Vagina (tissue), 2 donors: ENCODE data around the gene AIG1. TPM values are rescaled to one million over a fixed set of nuclear protein-coding genes. Genes with fewer than 3 reads are reported as not detected.

Source experiments
- DNase-seq, 2 donors: peaks; one replicate each; pipeline ENCODE4 v3.0.0-alpha.2; 2017; ENCODE audit errors: extremely low spot score in 2 of 2
- H3K27ac ChIP-seq: fragments of 200-600 bp; sonication (generic); one replicate; pipeline ENCODE4 v1.5.1; 2019
- H3K27me3 ChIP-seq: fragments of 200-600 bp; sonication (generic); one replicate; pipeline ENCODE4 v1.5.1; 2019
- H3K36me3 ChIP-seq, 2 donors: fragments of 200-600 bp; sonication (generic); one replicate each; pipeline ENCODE4 v1.5.1; 2017 to 2019
- H3K4me1 ChIP-seq: fragments of 200-600 bp; sonication (generic); one replicate; pipeline ENCODE4 v1.5.1; 2019
- H3K4me3 ChIP-seq, 2 donors: fragments of 200-600 bp; sonication (generic); 1 replicate in 1 of 2; 2 replicates in 1 of 2; pipeline ENCODE4 v1.5.1; 2016 to 2019
- H3K9me3 ChIP-seq: fragments of 200-600 bp; sonication (generic); one replicate; pipeline ENCODE4 v1.5.1; 2019
- POLR2A ChIP-seq, 2 donors: fragments of 450-650 bp; IDR thresholded peaks; one replicate each; pipeline ENCODE4 v1.6.1; 2017; ENCODE audit warnings: antibody characterized with exemption in 2 of 2, mild to moderate bottlenecking in 2 of 2, moderate library complexity in 2 of 2
- POLR2AphosphoS5 ChIP-seq, 2 donors: sonication (generic); formaldehyde crosslinking; IDR thresholded peaks; one replicate each; pipeline ENCODE4 v1.9.0; 2017; ENCODE audit warnings: antibody characterized with exemption in 2 of 2, mild to moderate bottlenecking in 2 of 2, low read depth in 1 of 2; ENCODE audit not compliant: insufficient read depth in 1 of 2
- intact Hi-C: fragments of 100-400 bp; cut with DNase I; formaldehyde crosslinking; loops from one replicate; pipeline ENCODE4 v1.15.1; 2023
- total RNA-seq: library from RNA; depleted of rRNA; stranded (reverse); fragments of >200 nt; gene quantifications from one replicate; pipeline ENCODE4 v1.2.3, GENCODE V29; 2016
- TF ChIP-seq, protein P1 (sequence below), 3 experiments: fragments of 450-650 bp in 2 of 3; fragments of 200-600 bp in 1 of 3; sonication (generic) in 1 of 3; IDR thresholded peaks; one replicate each; pipeline ENCODE4 v1.5.1; 2017 to 2019; ENCODE audit warnings: antibody characterized with exemption in 3 of 3, mild to moderate bottlenecking in 2 of 3, moderate library complexity in 2 of 3

AIG1 gene
- total RNA-seq, 1 donor from 2014 or later, result 22.3 TPM

GRCh38 chr6:143199291-143199690 lies 138.6 kb downstream of the AIG1 start:
- Histone ChIP-seq H3K27ac (no peak overlapping the region), H3K36me3 (peaks cover 0 to 3% of the 10 kb centered on the region in 2 donors), H3K27me3 (no peaks in the 10 kb centered on the region), H3K9me3 (no peaks in the 10 kb centered on the region), H3K4me3 (no peak overlapping the region), H3K4me1 (no peaks in the 10 kb centered on the region)
- intact Hi-C loops, result no loop called here
- no peak for DNase-seq
- TF ChIP-seq, protein P1, sequence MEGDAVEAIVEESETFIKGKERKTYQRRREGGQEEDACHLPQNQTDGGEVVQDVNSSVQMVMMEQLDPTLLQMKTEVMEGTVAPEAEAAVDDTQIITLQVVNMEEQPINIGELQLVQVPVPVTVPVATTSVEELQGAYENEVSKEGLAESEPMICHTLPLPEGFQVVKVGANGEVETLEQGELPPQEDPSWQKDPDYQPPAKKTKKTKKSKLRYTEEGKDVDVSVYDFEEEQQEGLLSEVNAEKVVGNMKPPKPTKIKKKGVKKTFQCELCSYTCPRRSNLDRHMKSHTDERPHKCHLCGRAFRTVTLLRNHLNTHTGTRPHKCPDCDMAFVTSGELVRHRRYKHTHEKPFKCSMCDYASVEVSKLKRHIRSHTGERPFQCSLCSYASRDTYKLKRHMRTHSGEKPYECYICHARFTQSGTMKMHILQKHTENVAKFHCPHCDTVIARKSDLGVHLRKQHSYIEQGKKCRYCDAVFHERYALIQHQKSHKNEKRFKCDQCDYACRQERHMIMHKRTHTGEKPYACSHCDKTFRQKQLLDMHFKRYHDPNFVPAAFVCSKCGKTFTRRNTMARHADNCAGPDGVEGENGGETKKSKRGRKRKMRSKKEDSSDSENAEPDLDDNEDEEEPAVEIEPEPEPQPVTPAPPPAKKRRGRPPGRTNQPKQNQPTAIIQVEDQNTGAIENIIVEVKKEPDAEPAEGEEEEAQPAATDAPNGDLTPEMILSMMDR (IDR thresholded peaks at IDR 0.05), result no peak
- TF ChIP-seq POLR2AphosphoS5 (IDR thresholded peaks at IDR 0.05; ENCODE audit: insufficient read depth in 1 of 2, low read depth in 1 of 2), result no peak
- TF ChIP-seq POLR2A (IDR thresholded peaks at IDR 0.05), result no peak

DNA sequence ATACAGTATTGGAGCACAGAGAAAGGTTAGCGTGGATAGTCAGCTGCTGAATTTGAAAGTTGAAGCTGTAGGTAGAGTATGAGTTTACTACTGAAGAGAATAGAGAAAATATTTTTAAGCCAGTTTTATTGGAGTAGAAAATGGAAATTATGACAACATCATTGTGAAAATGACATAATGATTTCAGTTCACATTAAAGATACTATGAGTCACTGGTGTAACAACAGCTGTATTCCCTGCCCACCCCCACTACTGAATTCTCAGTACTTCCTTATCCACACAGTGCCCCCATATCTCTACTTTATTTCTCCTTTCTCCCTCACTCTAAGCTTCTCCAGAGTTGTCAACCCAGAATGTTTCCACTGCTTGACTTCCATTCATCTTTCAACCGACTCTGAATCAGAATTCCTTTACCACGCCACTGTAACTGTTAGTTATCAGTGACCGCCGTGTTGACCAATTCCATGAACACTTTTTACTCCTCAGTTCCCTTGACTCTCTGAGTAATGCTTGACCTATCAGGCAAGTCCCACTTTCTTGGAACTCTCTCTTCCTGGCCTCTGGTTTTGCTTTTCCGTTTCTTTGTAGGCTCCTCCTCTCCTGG lies 139.6 kb downstream of the AIG1 start:
- DNase-seq, result no peak
- intact Hi-C loops, result no loop called here
- H3K4me3 ChIP-seq, result no peak overlapping the region
- H3K27me3 ChIP-seq, result no peaks in the 10 kb centered on the region
- no peaks in the 10 kb centered on the region for H3K9me3 ChIP-seq
- H3K4me1 ChIP-seq, result no peaks in the 10 kb centered on the region
- H3K36me3 ChIP-seq, result peaks cover 0 to 3% of the 10 kb centered on the region in 2 donors
- TF ChIP-seq POLR2A (IDR thresholded peaks at IDR 0.05), result no peak
- TF ChIP-seq, protein P1 (IDR thresholded peaks at IDR 0.05), result no peak
- no peak for TF ChIP-seq POLR2AphosphoS5 (IDR thresholded peaks at IDR 0.05; ENCODE audit: insufficient read depth in 1 of 2, low read depth in 1 of 2)
- no peak overlapping the region for H3K27ac ChIP-seq

GRCh38 chr6:143204045-143204444 lies 143.4 kb downstream of the AIG1 start:
- H3K27me3 ChIP-seq, result no peaks in the 10 kb centered on the region
- TF ChIP-seq POLR2AphosphoS5 (IDR thresholded peaks at IDR 0.05; ENCODE audit: insufficient read depth in 1 of 2, low read depth in 1 of 2) (no peak), POLR2A (IDR thresholded peaks at IDR 0.05) (no peak)
- TF ChIP-seq, protein P1 (IDR thresholded peaks at IDR 0.05), result no peak
- no peak overlapping the region for H3K27ac ChIP-seq
- intact Hi-C loops, result no loop called here
- no peak for DNase-seq
- H3K9me3 ChIP-seq, result no peaks in the 10 kb centered on the region
- no peak overlapping the region for H3K4me3 ChIP-seq
- H3K4me1 ChIP-seq, result no peaks in the 10 kb centered on the region
- peaks cover 0 to 3% of the 10 kb centered on the region in 2 donors for H3K36me3 ChIP-seq

- peaks cover 0 to 3% of the 10 kb centered on the region in 2 donors for H3K36me3 ChIP-seq
- DNase-seq, result no peak
- TF ChIP-seq POLR2A (IDR thresholded peaks at IDR 0.05), result no peak
- no peak for TF ChIP-seq POLR2AphosphoS5 (IDR thresholded peaks at IDR 0.05; ENCODE audit: insufficient read depth in 1 of 2, low read depth in 1 of 2)
- TF ChIP-seq, protein P1 (IDR thresholded peaks at IDR 0.05), result no peak
- intact Hi-C loops, result no loop called here
- no peaks in the 10 kb centered on the region for H3K9me3 ChIP-seq
- no peak overlapping the region for H3K27ac ChIP-seq
- no peaks in the 10 kb centered on the region for H3K27me3 ChIP-seq
- H3K4me1 ChIP-seq, result no peaks in the 10 kb centered on the region
- no peak overlapping the region for H3K4me3 ChIP-seq
Observed at GRCh38 chr6:143205131-143205535, 144.4 kb downstream of the AIG1 start.

DNA sequence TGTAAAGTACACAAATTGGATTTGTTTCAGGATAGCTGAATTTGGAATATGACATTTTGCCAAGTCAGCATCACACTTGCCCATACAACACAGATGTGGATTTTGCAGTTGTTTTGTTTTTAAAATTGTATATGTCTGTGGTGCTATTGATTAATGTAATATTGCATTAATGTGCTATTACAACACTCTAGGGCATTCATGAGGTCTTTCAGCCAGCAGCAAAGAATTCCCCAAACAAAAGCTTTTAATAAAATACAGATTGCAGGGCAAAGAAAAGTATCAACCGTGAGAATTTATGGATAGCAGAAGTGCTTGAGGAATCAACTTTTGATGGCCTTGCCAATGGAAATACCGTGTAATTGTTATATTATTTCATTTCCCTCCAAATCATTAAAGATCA lies 144.9 kb downstream of the AIG1 start:
- H3K36me3 ChIP-seq, result peaks cover 0 to 3% of the 10 kb centered on the region in 2 donors
- H3K9me3 ChIP-seq, result no peaks in the 10 kb centered on the region
- no peak for DNase-seq
- no peak for TF ChIP-seq POLR2A (IDR thresholded peaks at IDR 0.05)
- TF ChIP-seq, protein P1 (IDR thresholded peaks at IDR 0.05), result no peak
- TF ChIP-seq POLR2AphosphoS5 (IDR thresholded peaks at IDR 0.05; ENCODE audit: insufficient read depth in 1 of 2, low read depth in 1 of 2), result no peak
- intact Hi-C loops, result no loop called here
- no peak overlapping the region for H3K4me3 ChIP-seq
- H3K27me3 ChIP-seq, result no peaks in the 10 kb centered on the region
- H3K27ac ChIP-seq, result no peak overlapping the region
- no peaks in the 10 kb centered on the region for H3K4me1 ChIP-seq
